HEK293T (cell line): ENCODE results near the gene SLC37A2.

Source experiments
- CTCF ChIA-PET: fragments of 350-600 bp; formaldehyde crosslinking; extraction: SDS; loops from one replicate; lab custom pipeline; 2021; ENCODE audit warnings: antibody characterized with exemption, inconsistent platforms; lab: Yijun Ruan, JAX
- POLR2A ChIA-PET: fragments of 350-600 bp; formaldehyde crosslinking; extraction: SDS; loops from one replicate; lab custom pipeline; 2020; ENCODE audit warnings: antibody characterized with exemption, inconsistent platforms; lab: Yijun Ruan, JAX
- DNase-seq: peaks from one replicate; pipeline ENCODE4 v3.0.0; 2012; ENCODE audit warnings: mixed read lengths; ENCODE audit errors: extremely low spot score
- ARNT ChIP-seq: fragments of 450-650 bp; IDR thresholded peaks from 2 replicates; pipeline ENCODE4 v1.6.1; 2017; ENCODE audit warnings: mild to moderate bottlenecking
- CTBP1 ChIP-seq: fragments of 450-650 bp; IDR thresholded peaks from 2 replicates; pipeline ENCODE4 v1.6.1; 2016; ENCODE audit warnings: borderline replicate concordance
- FOXA1 ChIP-seq: fragments of 450-650 bp; IDR thresholded peaks from 2 replicates; pipeline ENCODE4 v1.6.1; 2016; ENCODE audit warnings: mild to moderate bottlenecking
- FOXK2 ChIP-seq: fragments of 450-650 bp; IDR thresholded peaks from 2 replicates; pipeline ENCODE4 v1.6.1; 2016; ENCODE audit warnings: mild to moderate bottlenecking
- FOXM1 ChIP-seq: fragments of 450-650 bp; IDR thresholded peaks from 2 replicates; pipeline ENCODE4 v1.6.1; 2017; ENCODE audit warnings: mild to moderate bottlenecking, borderline replicate concordance
- HDGF ChIP-seq: fragments of 450-650 bp; IDR thresholded peaks from 2 replicates; pipeline ENCODE4 v1.6.1; 2017; ENCODE audit warnings: antibody characterized with exemption, borderline replicate concordance
- L3MBTL2 ChIP-seq: fragments of 450-650 bp; conservative IDR thresholded peaks from 2 replicates; pipeline ENCODE4 v1.6.1; 2016; ENCODE audit warnings: mild to moderate bottlenecking
- LEF1 ChIP-seq: fragments of 450-650 bp; IDR thresholded peaks from 2 replicates; pipeline ENCODE4 v1.6.1; 2017; ENCODE audit warnings: mild to moderate bottlenecking, borderline replicate concordance
- NFRKB ChIP-seq: fragments of 450-650 bp; IDR thresholded peaks from 2 replicates; pipeline ENCODE4 v1.6.1; 2016; ENCODE audit warnings: mild to moderate bottlenecking, moderate library complexity
- PKNOX1 ChIP-seq: fragments of 450-650 bp; IDR thresholded peaks from 2 replicates; pipeline ENCODE4 v1.6.1; 2016
- SP1 ChIP-seq: fragments of 450-650 bp; IDR thresholded peaks from 2 replicates; pipeline ENCODE4 v1.6.1; 2017
- SUZ12 ChIP-seq: fragments of 450-650 bp; IDR thresholded peaks from 2 replicates; pipeline ENCODE4 v1.6.1; 2016; ENCODE audit warnings: mild to moderate bottlenecking
- TARDBP ChIP-seq: fragments of 450-650 bp; IDR thresholded peaks from 2 replicates; pipeline ENCODE4 v1.6.1; 2016
- ZNF384 ChIP-seq: fragments of 450-650 bp; IDR thresholded peaks from 2 replicates; pipeline ENCODE4 v1.6.1; 2016

The SLC37A2 gene

DNA sequence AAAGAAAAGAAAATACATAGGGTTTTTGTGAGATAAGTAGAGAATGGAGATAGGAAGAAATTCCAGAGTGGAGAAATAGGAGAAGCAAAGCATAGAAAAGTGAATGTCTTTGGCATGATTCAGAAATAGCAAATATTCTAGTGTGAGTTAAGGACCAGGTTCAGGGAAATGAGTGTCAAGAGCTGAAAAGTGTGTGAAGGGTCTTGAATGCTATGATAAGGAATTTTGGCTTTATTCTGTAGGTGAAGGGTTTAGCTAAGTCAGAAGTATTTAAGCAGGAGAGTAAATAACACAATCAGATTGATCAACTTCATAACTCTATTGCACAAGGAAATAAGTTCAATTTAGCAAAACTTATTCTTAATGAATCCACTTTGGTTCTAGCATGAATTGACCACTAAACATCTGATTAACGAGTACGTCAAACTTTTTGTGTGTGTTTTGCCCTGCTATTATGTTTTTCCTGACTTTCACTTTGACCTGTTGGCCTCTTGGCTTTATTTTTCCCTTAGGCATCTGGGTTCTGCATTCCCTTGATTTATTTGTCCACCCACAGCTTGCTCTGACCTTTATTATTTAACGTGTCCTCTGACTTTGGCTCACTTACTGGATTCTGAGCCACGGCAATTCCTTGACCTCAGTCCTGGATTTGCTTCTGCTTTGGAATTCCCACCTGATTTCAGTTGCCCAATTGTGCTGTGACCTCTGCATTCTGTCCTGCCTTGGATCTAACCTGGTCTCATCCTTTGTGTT lies 60.3 kb downstream of the SLC37A2 start:
- no peak for TF ChIP-seq ZNF384
- no peak for TF ChIP-seq LEF1
- no peak for TF ChIP-seq NFRKB
- TF ChIP-seq L3MBTL2, result no peak
- TF ChIP-seq HDGF, result no peak
- TF ChIP-seq FOXA1, result no peak
- TF ChIP-seq TARDBP, result no peak
- no peak for TF ChIP-seq SUZ12
- TF ChIP-seq FOXK2, result no peak
- no peak for TF ChIP-seq CTBP1
- no peak for TF ChIP-seq PKNOX1
- TF ChIP-seq ARNT, result no peak
- ChIA-PET POLR2A (interaction anchor here (1.0 to 1.5 kb wide), 2 partner anchors 12 to 32 kb away, joined by 3 to 9 read pairs; partner anchors contain the start of gene TMEM218), CTCF (interaction anchor here (0.8 to 2.0 kb wide), 4 partner anchors 12 to 101 kb away, joined by 3 to 5 read pairs (median 4); partner anchors contain the start of gene TMEM218)
- no peak for DNase-seq

DNA sequence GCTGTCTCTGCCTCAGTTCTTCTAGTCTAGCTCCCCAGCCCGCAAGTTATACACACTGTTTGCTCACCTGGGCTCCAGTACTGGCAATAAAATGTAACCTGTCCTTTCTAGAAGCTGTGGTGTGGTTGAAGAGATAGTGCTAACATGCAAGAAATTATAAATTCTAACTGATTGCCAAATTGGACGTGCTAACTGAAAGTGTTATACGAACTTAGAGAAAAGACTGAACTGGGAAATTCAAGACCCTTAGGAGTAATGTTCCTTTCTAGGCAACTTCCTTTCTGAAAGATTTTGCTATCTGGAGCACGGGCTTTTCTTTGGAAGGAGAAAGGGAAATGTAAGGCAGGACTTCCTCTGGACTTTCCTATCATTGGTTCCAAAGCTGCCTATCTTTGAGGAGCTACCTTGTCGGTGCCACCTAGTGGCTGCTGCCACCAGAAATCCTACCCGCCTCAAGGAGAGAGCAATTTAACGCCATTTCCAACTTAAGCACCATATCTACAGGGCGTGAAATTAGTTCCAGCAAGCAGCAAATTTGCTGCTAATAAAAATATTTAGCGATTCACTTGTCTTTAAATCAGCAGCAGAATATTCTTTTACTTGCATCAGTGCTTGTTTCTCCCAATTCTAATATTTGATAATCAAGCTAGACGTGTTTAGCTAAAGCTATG lies 61.0 kb downstream of the SLC37A2 start:
- CTCF ChIA-PET, result interaction anchor here (0.8 to 2.0 kb wide), 3 partner anchors 12 to 100 kb away, joined by 4 to 5 read pairs (median 5); partner anchors contain the start of gene TMEM218
- peak; percentile 95 for TF ChIP-seq PKNOX1
- no peak for TF ChIP-seq SUZ12
- peak; percentile 61 for DNase-seq
- POLR2A ChIA-PET, result interaction anchor here (1.0 to 1.5 kb wide), 3 partner anchors 10 to 33 kb away, joined by 3 to 9 read pairs (median 3); partner anchors contain the start of gene TMEM218

- CTCF ChIA-PET, result interaction anchor here (1.2 to 2.0 kb wide), 2 partner anchors 13 to 23 kb away, joined by 5 read pairs; partner anchors contain the start of gene TMEM218
- TF ChIP-seq PKNOX1 (no peak), ZNF384 (no peak), SUZ12 (no peak), ARNT (no peak), LEF1 (no peak), FOXA1 (no peak), HDGF (no peak), CTBP1 (no peak), TARDBP (no peak), NFRKB (no peak), SP1 (no peak), L3MBTL2 (no peak), FOXM1 (no peak)
- DNase-seq, result no peak
- POLR2A ChIA-PET, result interaction anchor here (1.0 to 1.5 kb wide), 3 partner anchors 10 to 33 kb away, joined by 3 to 9 read pairs (median 3); partner anchors contain the start of gene TMEM218
Measured at GRCh38 chr11:125124618-125124992, 61.5 kb downstream of the SLC37A2 start.

- no peak for DNase-seq
- ChIA-PET CTCF (no interaction called here), POLR2A (interaction anchor here (1.2 kb wide), 1 partner anchor 17 kb away, joined by 3 read pairs; the partner anchor contains the start of gene TMEM218)
- no peak for TF ChIP-seq SUZ12
- TF ChIP-seq FOXM1, result no peak
- TF ChIP-seq NFRKB, result no peak
- no peak for TF ChIP-seq SP1
- TF ChIP-seq ZNF384, result no peak
- no peak for TF ChIP-seq PKNOX1
- TF ChIP-seq FOXA1, result no peak
- TF ChIP-seq LEF1, result no peak
- TF ChIP-seq ARNT, result no peak
Measured at GRCh38 chr11:125128450-125128849, 65.3 kb downstream of the SLC37A2 start.

DNA sequence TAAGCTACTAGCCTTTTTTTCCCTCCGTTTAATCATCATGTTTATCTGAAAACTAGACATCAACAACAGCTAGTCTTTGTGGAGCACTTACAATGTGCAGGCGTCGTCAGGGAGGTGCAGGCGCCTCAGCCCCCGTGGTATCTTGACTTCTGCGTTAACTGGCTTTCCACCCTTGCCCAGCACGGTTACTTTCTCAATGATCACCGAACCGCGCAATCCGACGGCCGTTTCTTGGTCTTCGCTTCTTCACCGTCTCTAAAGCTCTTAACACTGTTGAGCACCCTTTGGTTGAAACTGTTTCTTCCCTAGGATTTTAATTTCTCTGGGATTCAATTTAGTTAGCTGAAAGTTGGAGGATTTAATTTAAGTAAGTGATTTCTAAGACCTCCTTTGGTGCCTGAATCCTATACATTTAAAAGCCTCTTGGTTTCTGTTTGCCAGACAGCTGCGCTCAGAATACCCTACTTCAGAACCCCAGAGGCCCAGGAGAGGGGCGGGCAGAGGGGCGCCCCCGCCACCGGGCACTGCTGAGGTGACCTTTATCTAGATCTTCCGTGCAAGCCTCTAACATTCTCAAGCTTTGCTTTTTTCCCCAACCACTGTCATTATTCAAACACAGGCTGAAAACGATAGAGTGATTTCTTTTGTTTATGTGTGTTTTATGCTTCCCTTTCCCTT lies 66.3 kb downstream of the SLC37A2 start:
- CTCF ChIA-PET, result interaction anchor here (1.4 kb wide), 1 partner anchor 13 kb away, joined by 6 read pairs; no protein-coding TSS in a partner anchor

More for the DNA sequence above, 66.3 kb downstream of the SLC37A2 start:
- DNase-seq, result no peak
- POLR2A ChIA-PET, result interaction anchor here (1.2 kb wide), 1 partner anchor 18 kb away, joined by 3 read pairs; the partner anchor contains the start of gene TMEM218
- no peak for TF ChIP-seq ZNF384
- TF ChIP-seq FOXM1, result no peak
- no peak for TF ChIP-seq CTBP1
- TF ChIP-seq L3MBTL2, result no peak
